Measurements from ENCODE around the gene PARVG.

DNA sequence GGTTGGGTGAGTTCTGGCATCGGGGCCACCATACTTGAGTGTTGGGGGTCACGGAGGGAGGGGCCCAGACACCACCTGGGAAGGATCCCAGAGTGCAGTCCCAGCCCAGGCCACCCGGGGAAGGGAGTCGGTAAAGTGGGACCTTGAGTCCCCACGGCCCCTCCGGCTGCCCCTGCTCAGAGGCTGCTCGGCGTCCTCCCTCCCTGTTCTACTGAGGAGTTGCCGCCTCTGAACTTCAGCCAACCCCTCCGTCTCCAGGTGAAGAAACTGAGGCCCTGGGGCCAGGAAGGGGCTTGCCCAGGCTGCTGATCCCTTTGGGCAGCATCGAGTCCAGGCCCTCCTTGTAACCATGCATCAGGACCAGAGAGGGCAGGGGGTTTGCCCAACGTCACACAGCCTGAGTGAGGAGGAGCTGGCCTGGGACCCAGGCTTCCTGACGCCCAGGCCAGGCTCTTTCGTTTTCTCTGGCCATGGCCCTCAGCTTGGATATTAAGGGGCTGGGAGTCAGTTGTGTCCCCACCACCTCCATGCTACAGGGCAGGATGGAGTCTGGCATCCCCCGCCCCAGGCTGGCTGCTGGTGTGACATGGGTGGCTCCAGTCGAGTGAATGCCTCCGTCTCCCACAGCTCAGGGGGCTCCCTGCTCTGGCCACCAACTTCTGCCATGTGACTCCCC is 1.3 kb downstream of the PARVG start:
- TF ChIP-seq EZH2 (IDR thresholded peaks at IDR 0.05; ENCODE audit: borderline replicate concordance, low read depth, low read length, severe bottlenecking) (no peak), CTCF (IDR thresholded peaks at IDR 0.05; ENCODE audit: borderline replicate concordance, extremely low read depth, low read length, poor library complexity, severe bottlenecking) (peak; percentile 23)

Data from DND-41 (cell line).